ENCODE data around the gene KIF21A.

The KIF21A gene

DNA sequence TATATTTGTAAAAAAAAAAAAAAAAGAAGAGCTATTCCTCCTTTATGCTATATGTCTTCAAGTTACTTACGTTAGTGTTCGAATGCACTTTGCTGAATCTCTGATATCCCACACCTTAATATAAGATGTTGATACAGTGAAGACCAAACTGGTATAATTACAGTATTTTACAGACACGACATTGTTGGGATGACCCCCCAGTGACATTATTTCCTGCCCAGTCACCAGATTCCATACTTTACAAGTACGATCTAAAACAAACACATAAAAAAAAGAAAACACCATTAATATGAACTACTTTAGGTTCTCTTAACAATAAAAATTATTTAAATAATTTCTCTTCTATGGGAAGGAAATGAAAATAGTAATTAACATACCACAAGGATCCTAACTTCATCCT, 133.4 kb downstream of the KIF21A start:
- Histone ChIP-seq H3F3A (ENCODE audit: insufficient read depth) (no peaks in the 10 kb centered on the region), H3K9ac (ENCODE audit: low read length) (no peak overlapping the region), H3K36me3 (ENCODE audit: low read length) (no peaks in the 10 kb centered on the region), H3K4me3 (ENCODE audit: insufficient read depth, low read length, poor library complexity, severe bottlenecking) (no peak overlapping the region), H2AFZ (ENCODE audit: low read depth, low read length, severe bottlenecking) (no peak overlapping the region), H3K9me3 (ENCODE audit: insufficient read depth, low read length) (no peaks in the 10 kb centered on the region), H3K4me2 (ENCODE audit: low read depth, low read length, poor library complexity, severe bottlenecking) (no peak overlapping the region), H3K79me2 (ENCODE audit: insufficient read depth, low read length) (no peaks in the 10 kb centered on the region), H3K27me3 (ENCODE audit: low read length) (no peaks in the 10 kb centered on the region), H3K27ac (ENCODE audit: low read depth, low read length) (no peak overlapping the region), H3K9me2 (replicated peaks; ENCODE audit: insufficient read depth, low read length) (no peaks in the 10 kb centered on the region), H4K20me1 (ENCODE audit: low read depth, low read length) (no peaks in the 10 kb centered on the region)
- TF ChIP-seq, protein P1, sequence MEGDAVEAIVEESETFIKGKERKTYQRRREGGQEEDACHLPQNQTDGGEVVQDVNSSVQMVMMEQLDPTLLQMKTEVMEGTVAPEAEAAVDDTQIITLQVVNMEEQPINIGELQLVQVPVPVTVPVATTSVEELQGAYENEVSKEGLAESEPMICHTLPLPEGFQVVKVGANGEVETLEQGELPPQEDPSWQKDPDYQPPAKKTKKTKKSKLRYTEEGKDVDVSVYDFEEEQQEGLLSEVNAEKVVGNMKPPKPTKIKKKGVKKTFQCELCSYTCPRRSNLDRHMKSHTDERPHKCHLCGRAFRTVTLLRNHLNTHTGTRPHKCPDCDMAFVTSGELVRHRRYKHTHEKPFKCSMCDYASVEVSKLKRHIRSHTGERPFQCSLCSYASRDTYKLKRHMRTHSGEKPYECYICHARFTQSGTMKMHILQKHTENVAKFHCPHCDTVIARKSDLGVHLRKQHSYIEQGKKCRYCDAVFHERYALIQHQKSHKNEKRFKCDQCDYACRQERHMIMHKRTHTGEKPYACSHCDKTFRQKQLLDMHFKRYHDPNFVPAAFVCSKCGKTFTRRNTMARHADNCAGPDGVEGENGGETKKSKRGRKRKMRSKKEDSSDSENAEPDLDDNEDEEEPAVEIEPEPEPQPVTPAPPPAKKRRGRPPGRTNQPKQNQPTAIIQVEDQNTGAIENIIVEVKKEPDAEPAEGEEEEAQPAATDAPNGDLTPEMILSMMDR (IDR thresholded peaks at IDR 0.05; ENCODE audit: insufficient read depth, low read length, poor library complexity, severe bottlenecking), result no peak
- TF ChIP-seq EZH2phosphoT487 (conservative IDR thresholded peaks at IDR 0.05; ENCODE audit: low read length), result no peak

DNA sequence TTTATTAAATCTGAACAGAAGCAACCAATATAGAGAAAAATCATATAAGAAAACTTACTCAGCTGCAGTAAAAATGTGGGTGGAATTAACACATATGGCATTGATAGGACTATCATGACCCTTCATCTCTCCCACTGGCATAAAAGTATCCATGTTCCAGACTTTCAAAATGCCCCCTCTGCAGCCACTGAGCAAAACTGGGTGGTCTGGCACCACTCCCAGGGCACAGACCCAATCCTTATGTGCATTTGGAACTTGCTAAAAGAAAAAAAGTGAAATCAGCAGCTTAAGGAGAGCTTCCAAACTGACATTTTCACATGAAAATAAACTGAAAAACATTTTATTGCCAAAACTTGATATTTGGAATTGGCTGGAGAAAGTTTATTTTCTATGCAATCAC, 141.5 kb downstream of the KIF21A start:
- Histone ChIP-seq H3K4me3 (ENCODE audit: insufficient read depth, low read length, poor library complexity, severe bottlenecking) (no peak overlapping the region), H2AFZ (ENCODE audit: low read depth, low read length, severe bottlenecking) (no peak overlapping the region), H4K20me1 (ENCODE audit: low read depth, low read length) (no peaks in the 10 kb centered on the region), H3K9me3 (ENCODE audit: insufficient read depth, low read length) (no peaks in the 10 kb centered on the region), H3K4me2 (ENCODE audit: low read depth, low read length, poor library complexity, severe bottlenecking) (no peak overlapping the region), H3F3A (ENCODE audit: insufficient read depth) (no peaks in the 10 kb centered on the region), H3K27me3 (ENCODE audit: low read length) (no peaks in the 10 kb centered on the region), H3K79me2 (ENCODE audit: insufficient read depth, low read length) (no peaks in the 10 kb centered on the region), H3K9me2 (replicated peaks; ENCODE audit: insufficient read depth, low read length) (no peaks in the 10 kb centered on the region), H3K36me3 (ENCODE audit: low read length) (no peaks in the 10 kb centered on the region), H3K27ac (ENCODE audit: low read depth, low read length) (no peak overlapping the region), H3K9ac (ENCODE audit: low read length) (no peak overlapping the region)
- no peak for TF ChIP-seq EZH2phosphoT487 (conservative IDR thresholded peaks at IDR 0.05; ENCODE audit: low read length)
- TF ChIP-seq, protein P1 (IDR thresholded peaks at IDR 0.05; ENCODE audit: insufficient read depth, low read length, poor library complexity, severe bottlenecking), result no peak

DNA sequence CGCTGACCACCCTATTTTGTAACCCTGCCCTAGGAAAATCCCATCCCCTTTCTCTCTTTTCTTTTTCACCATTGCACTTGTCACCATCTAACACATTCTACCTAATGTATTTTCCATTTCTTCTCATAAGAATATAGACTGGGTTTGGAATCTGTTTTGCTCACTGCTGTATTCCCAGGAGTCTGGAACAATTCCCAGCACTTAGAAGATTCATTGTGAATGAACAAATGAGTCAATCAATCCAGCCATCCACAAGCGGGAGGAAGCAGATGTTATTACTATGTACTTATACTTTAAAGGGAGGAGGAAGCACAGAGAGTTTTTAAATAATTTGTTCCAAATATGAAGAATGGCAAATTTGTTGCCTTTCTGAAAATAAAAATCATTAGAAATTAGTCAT, 142.1 kb downstream of the KIF21A start:
- no peak overlapping the region for H3K4me3 ChIP-seq (ENCODE audit: insufficient read depth, low read length, poor library complexity, severe bottlenecking)
- H3K27me3 ChIP-seq (ENCODE audit: low read length), result no peaks in the 10 kb centered on the region
- TF ChIP-seq, protein P1 (IDR thresholded peaks at IDR 0.05; ENCODE audit: insufficient read depth, low read length, poor library complexity, severe bottlenecking), result no peak
- no peak for TF ChIP-seq EZH2phosphoT487 (conservative IDR thresholded peaks at IDR 0.05; ENCODE audit: low read length)
- H3K9me2 ChIP-seq (replicated peaks; ENCODE audit: insufficient read depth, low read length), result no peaks in the 10 kb centered on the region
- no peak overlapping the region for H2AFZ ChIP-seq (ENCODE audit: low read depth, low read length, severe bottlenecking)
- no peaks in the 10 kb centered on the region for H3K79me2 ChIP-seq (ENCODE audit: insufficient read depth, low read length)
- no peaks in the 10 kb centered on the region for H3F3A ChIP-seq (ENCODE audit: insufficient read depth)
- no peak overlapping the region for H3K27ac ChIP-seq (ENCODE audit: low read depth, low read length)
- no peak overlapping the region for H3K4me2 ChIP-seq (ENCODE audit: low read depth, low read length, poor library complexity, severe bottlenecking)
- no peaks in the 10 kb centered on the region for H4K20me1 ChIP-seq (ENCODE audit: low read depth, low read length)
- no peaks in the 10 kb centered on the region for H3K36me3 ChIP-seq (ENCODE audit: low read length)
- no peaks in the 10 kb centered on the region for H3K9me3 ChIP-seq (ENCODE audit: insufficient read depth, low read length)
- H3K9ac ChIP-seq (ENCODE audit: low read length), result no peak overlapping the region

Measured in SU-DHL-6 (cell line).